ENCODE data around the gene DXO.
"Not testable (repeated sequence)": the region's sequence is repeated elsewhere in the genome, so short reads cannot be mapped to it uniquely, and the experiment has no call there.

DNA sequence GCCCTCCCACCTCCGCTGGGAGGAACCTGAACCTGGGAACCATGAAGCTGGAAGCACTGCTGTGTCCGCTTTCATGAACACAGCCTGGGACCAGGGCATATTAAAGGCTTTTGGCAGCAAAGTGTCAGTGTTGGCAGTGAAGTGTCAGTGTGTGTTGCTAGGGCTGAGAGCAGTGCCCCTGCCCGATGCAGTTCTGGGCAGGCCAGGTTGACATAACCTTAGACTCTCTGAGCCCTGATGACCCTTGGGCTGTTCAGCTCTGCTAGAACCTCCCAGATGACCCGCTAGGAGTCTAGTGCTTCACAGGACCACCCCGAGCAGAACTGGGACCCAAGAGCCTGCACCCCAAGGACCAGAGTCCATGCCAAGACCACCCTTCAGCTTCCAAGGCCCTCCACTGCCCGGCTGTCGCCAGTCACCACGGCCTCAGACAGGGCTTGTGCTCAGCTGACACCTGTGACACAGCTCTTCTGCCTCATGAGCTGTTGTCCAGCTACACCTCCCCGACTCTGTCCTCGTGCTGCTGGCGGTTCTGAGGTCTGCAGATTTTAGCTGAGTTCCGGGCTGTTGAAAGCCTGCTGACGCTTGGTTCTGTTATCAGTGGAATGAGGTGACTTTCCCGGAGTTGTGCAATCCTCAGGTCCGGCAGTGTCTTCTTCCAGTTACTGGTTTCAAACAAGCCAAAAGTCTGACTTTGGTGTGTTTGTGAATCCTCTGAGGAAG lies 30.8 kb upstream of the DXO start:
- TF ChIP-seq EZH2 (IDR thresholded peaks at IDR 0.05; ENCODE audit: borderline replicate concordance, insufficient read depth, low read length, poor library complexity, severe bottlenecking); EP300 (conservative IDR thresholded peaks at IDR 0.05; ENCODE audit: poor library complexity, severe bottlenecking); POLR2AphosphoS5 (IDR thresholded peaks at IDR 0.05): not testable (repeated sequence)
- TF ChIP-seq, protein P1, sequence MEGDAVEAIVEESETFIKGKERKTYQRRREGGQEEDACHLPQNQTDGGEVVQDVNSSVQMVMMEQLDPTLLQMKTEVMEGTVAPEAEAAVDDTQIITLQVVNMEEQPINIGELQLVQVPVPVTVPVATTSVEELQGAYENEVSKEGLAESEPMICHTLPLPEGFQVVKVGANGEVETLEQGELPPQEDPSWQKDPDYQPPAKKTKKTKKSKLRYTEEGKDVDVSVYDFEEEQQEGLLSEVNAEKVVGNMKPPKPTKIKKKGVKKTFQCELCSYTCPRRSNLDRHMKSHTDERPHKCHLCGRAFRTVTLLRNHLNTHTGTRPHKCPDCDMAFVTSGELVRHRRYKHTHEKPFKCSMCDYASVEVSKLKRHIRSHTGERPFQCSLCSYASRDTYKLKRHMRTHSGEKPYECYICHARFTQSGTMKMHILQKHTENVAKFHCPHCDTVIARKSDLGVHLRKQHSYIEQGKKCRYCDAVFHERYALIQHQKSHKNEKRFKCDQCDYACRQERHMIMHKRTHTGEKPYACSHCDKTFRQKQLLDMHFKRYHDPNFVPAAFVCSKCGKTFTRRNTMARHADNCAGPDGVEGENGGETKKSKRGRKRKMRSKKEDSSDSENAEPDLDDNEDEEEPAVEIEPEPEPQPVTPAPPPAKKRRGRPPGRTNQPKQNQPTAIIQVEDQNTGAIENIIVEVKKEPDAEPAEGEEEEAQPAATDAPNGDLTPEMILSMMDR (IDR thresholded peaks at IDR 0.05; ENCODE audit: poor library complexity, severe bottlenecking): not testable (repeated sequence)

All from neural cell (in vitro differentiated cells).